GM19193 (cell line): ENCODE data around the gene CDK5.

Experiments
- POLR2A ChIP-seq: IDR thresholded peaks from 4 replicates; pipeline ENCODE4 v1.6.1; 2011; ENCODE audit not compliant: insufficient read depth, insufficient read length; ENCODE audit errors: extremely low read depth

CDK5 gene

GRCh38 chr7:151028131-151028947, 29.4 kb downstream of the CDK5 start, which contains the start of gene ABCB8:
Gene ABCB8, plus strand, starts transcription at chr7:151028450. Its CDS starts 66 bp downstream, at chr7:151028516.
- peak; percentile 72 for TF ChIP-seq POLR2A

- TF ChIP-seq POLR2A, result no peak
Observed at GRCh38 chr7:151025924-151026671, 31.6 kb downstream of the CDK5 start.

- TF ChIP-seq POLR2A, result no peak
Observed at GRCh38 chr7:151024435-151025056, 33.2 kb downstream of the CDK5 start, which contains the start of gene ATG9B. Gene ATG9B, minus strand, starts transcription at chr7:151024494. Its CDS starts 71 bp downstream, at chr7:151024423.

GRCh38 chr7:151023232-151023631, 34.5 kb downstream of the CDK5 start:
- TF ChIP-seq POLR2A, result no peak

- TF ChIP-seq POLR2A, result no peak
Observed at GRCh38 chr7:151020231-151020630, 37.5 kb downstream of the CDK5 start.

- TF ChIP-seq POLR2A, result no peak
Observed at GRCh38 chr7:151019130-151019447, 38.6 kb downstream of the CDK5 start.

GRCh38 chr7:151018421-151019129, 39.1 kb downstream of the CDK5 start:
- TF ChIP-seq POLR2A, result no peak

- no peak for TF ChIP-seq POLR2A
Observed at GRCh38 chr7:151017953-151018420, 39.7 kb downstream of the CDK5 start.

- no peak for TF ChIP-seq POLR2A
Observed at GRCh38 chr7:151017370-151017952, 40.2 kb downstream of the CDK5 start.

- no peak for TF ChIP-seq POLR2A
Observed at GRCh38 chr7:151016942-151017341, 40.8 kb downstream of the CDK5 start.

GRCh38 chr7:151016505-151016904, 41.2 kb downstream of the CDK5 start:
- TF ChIP-seq POLR2A, result no peak

GRCh38 chr7:151015967-151016366, 41.7 kb downstream of the CDK5 start:
- TF ChIP-seq POLR2A, result no peak

- no peak for TF ChIP-seq POLR2A
Observed at GRCh38 chr7:151014950-151015349, 42.7 kb downstream of the CDK5 start.

- no peak for TF ChIP-seq POLR2A
Observed at GRCh38 chr7:151013733-151014497, 43.8 kb downstream of the CDK5 start.
